ENCODE measurements around the gene SMC6. TPM values are rescaled to one million over a fixed set of nuclear protein-coding genes. Genes with fewer than 3 reads are reported as not detected.

SMC6 gene
- total RNA-seq, 1 experiment from 2014 or later, result 46.7 TPM

GRCh38 chr2:17762451-17762850 lies 8.8 kb upstream of the SMC6 start (continued):
- no peak for TF ChIP-seq USF2 (CRISPR knock-in tag; IDR thresholded peaks at IDR 0.05)
- TF ChIP-seq, protein P1, sequence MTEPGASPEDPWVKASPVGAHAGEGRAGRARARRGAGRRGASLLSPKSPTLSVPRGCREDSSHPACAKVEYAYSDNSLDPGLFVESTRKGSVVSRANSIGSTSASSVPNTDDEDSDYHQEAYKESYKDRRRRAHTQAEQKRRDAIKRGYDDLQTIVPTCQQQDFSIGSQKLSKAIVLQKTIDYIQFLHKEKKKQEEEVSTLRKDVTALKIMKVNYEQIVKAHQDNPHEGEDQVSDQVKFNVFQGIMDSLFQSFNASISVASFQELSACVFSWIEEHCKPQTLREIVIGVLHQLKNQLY (CRISPR knock-in tag; IDR thresholded peaks at IDR 0.05), result no peak
- no peak for TF ChIP-seq SMAD3 (CRISPR knock-in tag; IDR thresholded peaks at IDR 0.05; ENCODE audit: borderline replicate concordance)

- H3K27me3 Mint-ChIP-seq (ENCODE audit: low read depth), result no peaks in the 10 kb centered on the region
- H3K4me1 Mint-ChIP-seq, result peaks cover 19% of the 10 kb centered on the region
- no peaks in the 10 kb centered on the region for H3K9me3 Mint-ChIP-seq
- ChIA-PET CTCF (no interaction called here), POLR2A (no interaction called here)
- no peak for ATAC-seq
- no peak overlapping the region for H3K4me3 Mint-ChIP-seq
- TF ChIP-seq PREB (CRISPR knock-in tag; IDR thresholded peaks at IDR 0.05; ENCODE audit: borderline replicate concordance), result no peak
- no peak for TF ChIP-seq ZNF396 (CRISPR knock-in tag; IDR thresholded peaks at IDR 0.05; ENCODE audit: borderline replicate concordance)
- TF ChIP-seq, protein P2, sequence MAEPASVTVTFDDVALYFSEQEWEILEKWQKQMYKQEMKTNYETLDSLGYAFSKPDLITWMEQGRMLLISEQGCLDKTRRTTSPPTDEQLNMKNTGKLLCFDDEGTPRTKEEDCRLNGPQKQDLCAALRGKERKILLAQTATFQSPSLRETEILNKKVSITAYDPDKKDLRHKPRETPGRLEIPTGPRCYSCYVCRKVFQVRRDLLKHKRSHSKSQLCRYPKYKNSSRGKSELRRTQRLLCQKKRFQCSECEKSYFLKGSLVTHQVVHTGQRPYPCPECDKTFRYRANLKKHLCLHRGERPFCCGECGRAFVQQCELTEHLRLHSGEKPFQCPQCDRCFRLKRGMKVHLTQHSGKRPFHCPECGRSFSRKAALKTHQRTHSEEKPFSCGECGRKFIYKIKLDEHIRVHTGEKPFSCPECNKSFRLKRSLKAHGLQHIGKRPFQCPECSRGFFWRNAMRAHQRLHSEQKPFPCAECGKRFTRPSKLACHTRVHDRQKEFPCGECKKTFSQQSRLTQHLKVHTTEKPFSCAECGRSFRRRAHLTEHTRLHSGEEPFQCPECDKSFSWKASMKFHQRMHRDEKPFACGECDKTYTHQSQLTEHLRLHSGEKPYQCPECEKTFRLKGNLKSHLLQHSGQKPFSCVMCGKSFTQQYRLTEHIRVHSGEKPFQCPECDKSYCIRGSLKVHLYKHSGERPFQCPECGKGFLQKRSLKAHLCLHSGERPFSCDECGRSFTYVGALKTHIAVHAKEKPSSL (CRISPR knock-in tag; conservative IDR thresholded peaks at IDR 0.05), result no peak
- no peak for TF ChIP-seq TEAD4 (CRISPR knock-in tag; IDR thresholded peaks at IDR 0.05)
- TF ChIP-seq, protein P3, sequence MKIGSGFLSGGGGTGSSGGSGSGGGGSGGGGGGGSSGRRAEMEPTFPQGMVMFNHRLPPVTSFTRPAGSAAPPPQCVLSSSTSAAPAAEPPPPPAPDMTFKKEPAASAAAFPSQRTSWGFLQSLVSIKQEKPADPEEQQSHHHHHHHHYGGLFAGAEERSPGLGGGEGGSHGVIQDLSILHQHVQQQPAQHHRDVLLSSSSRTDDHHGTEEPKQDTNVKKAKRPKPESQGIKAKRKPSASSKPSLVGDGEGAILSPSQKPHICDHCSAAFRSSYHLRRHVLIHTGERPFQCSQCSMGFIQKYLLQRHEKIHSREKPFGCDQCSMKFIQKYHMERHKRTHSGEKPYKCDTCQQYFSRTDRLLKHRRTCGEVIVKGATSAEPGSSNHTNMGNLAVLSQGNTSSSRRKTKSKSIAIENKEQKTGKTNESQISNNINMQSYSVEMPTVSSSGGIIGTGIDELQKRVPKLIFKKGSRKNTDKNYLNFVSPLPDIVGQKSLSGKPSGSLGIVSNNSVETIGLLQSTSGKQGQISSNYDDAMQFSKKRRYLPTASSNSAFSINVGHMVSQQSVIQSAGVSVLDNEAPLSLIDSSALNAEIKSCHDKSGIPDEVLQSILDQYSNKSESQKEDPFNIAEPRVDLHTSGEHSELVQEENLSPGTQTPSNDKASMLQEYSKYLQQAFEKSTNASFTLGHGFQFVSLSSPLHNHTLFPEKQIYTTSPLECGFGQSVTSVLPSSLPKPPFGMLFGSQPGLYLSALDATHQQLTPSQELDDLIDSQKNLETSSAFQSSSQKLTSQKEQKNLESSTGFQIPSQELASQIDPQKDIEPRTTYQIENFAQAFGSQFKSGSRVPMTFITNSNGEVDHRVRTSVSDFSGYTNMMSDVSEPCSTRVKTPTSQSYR (CRISPR knock-in tag; IDR thresholded peaks at IDR 0.05), result no peak
- no peak for TF ChIP-seq RELA (CRISPR knock-in tag; IDR thresholded peaks at IDR 0.05; ENCODE audit: borderline replicate concordance)
- TF ChIP-seq IRF1 (CRISPR knock-in tag; IDR thresholded peaks at IDR 0.05), result no peak
- peaks cover 32% of the 10 kb centered on the region for H3K36me3 Mint-ChIP-seq
- H3K27ac Mint-ChIP-seq, result no peak overlapping the region
- DNase-seq (ENCODE audit: low spot score), result no peak
These were observed 6.2 kb upstream of the SMC6 start for GRCh38 chr2:17759805-17760204.

DNA sequence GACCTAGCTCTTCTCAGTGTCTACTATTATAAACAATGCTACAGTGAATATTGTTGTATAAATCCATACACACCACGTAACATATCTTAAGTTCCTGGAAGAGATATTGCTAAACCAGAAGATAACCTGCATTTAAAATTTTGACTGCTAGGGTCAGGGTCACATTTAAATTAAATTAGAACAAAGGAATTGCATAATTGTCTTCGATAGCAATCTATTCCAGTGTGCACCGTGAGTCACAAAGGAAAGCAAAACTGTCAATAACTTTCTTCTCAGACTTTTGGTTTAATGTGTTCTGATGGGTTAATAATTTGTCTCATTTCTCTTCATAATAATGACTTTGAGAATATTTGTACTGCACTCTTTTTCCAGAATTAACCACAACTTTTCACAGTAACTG lies 4.5 kb upstream of the SMC6 start:
- no peaks in the 10 kb centered on the region for H3K9me3 Mint-ChIP-seq
- H3K4me3 Mint-ChIP-seq, result no peak overlapping the region
- DNase-seq (ENCODE audit: low spot score), result no peak
- H3K36me3 Mint-ChIP-seq, result peaks cover 20% of the 10 kb centered on the region
- ChIA-PET POLR2A (interaction anchor here (0.6 kb wide), 1 partner anchor 74 kb away, joined by 4 read pairs; no protein-coding TSS in a partner anchor), CTCF (no interaction called here)
- no peaks in the 10 kb centered on the region for H3K27me3 Mint-ChIP-seq (ENCODE audit: low read depth)
- peaks cover 21% of the 10 kb centered on the region for H3K4me1 Mint-ChIP-seq
- H3K27ac Mint-ChIP-seq, result no peak overlapping the region
- ATAC-seq, result no peak
- TF ChIP-seq ZNF121 (CRISPR knock-in tag; IDR thresholded peaks at IDR 0.05) (no peak), TCF7 (CRISPR knock-in tag; IDR thresholded peaks at IDR 0.05; ENCODE audit: low read depth) (no peak), ZNF317 (CRISPR knock-in tag; IDR thresholded peaks at IDR 0.05; ENCODE audit: borderline replicate concordance, low read depth) (no peak), NFE2L1 (CRISPR knock-in tag; IDR thresholded peaks at IDR 0.05) (no peak), CREM (CRISPR knock-in tag; IDR thresholded peaks at IDR 0.05) (no peak), SOX15 (CRISPR knock-in tag; IDR thresholded peaks at IDR 0.05) (no peak), NFATC4 (CRISPR knock-in tag; IDR thresholded peaks at IDR 0.05) (no peak), SP1 (CRISPR knock-in tag; conservative IDR thresholded peaks at IDR 0.05) (no peak)
- TF ChIP-seq, protein P4, sequence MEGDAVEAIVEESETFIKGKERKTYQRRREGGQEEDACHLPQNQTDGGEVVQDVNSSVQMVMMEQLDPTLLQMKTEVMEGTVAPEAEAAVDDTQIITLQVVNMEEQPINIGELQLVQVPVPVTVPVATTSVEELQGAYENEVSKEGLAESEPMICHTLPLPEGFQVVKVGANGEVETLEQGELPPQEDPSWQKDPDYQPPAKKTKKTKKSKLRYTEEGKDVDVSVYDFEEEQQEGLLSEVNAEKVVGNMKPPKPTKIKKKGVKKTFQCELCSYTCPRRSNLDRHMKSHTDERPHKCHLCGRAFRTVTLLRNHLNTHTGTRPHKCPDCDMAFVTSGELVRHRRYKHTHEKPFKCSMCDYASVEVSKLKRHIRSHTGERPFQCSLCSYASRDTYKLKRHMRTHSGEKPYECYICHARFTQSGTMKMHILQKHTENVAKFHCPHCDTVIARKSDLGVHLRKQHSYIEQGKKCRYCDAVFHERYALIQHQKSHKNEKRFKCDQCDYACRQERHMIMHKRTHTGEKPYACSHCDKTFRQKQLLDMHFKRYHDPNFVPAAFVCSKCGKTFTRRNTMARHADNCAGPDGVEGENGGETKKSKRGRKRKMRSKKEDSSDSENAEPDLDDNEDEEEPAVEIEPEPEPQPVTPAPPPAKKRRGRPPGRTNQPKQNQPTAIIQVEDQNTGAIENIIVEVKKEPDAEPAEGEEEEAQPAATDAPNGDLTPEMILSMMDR (IDR thresholded peaks at IDR 0.05), result no peak
- TF ChIP-seq, protein P5, sequence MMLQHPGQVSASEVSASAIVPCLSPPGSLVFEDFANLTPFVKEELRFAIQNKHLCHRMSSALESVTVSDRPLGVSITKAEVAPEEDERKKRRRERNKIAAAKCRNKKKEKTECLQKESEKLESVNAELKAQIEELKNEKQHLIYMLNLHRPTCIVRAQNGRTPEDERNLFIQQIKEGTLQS (CRISPR knock-in tag; conservative IDR thresholded peaks at IDR 0.05), result no peak
- TF ChIP-seq, protein P6, sequence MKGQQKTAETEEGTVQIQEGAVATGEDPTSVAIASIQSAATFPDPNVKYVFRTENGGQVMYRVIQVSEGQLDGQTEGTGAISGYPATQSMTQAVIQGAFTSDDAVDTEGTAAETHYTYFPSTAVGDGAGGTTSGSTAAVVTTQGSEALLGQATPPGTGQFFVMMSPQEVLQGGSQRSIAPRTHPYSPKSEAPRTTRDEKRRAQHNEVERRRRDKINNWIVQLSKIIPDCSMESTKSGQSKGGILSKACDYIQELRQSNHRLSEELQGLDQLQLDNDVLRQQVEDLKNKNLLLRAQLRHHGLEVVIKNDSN (CRISPR knock-in tag; IDR thresholded peaks at IDR 0.05), result no peak
